H1 (cell line): ENCODE measurements around the gene CEP72. TPM values are rescaled to one million over a fixed set of nuclear protein-coding genes. Genes with fewer than 3 reads are reported as not detected.

Experiments
- CTCF ChIA-PET: fragments of 300-600 bp; sonication (Branson Sonifier 250); formaldehyde crosslinking; loops from one replicate; lab custom pipeline; 2021; ENCODE audit not compliant: partially characterized antibody; lab: Charles Lee
- POLR2A ChIA-PET: fragments of 300-600 bp; sonication (Branson Sonifier 250); formaldehyde crosslinking; loops from one replicate; lab custom pipeline; 2021; ENCODE audit warnings: inconsistent platforms; ENCODE audit not compliant: partially characterized antibody; lab: Charles Lee
- DNase-seq, 2 experiments: peaks; one replicate each; pipeline versions ENCODE4 v3.0.0 to v3.0.0-alpha.2; 2010 to 2022; ENCODE audit warnings: low spot score in 2 of 2, low read depth in 1 of 2, mixed read lengths in 1 of 2
- FAIRE-seq: peaks from 2 replicates; lab custom pipeline; 2011; peaks lifted over from hg19 to GRCh38; lab: Jason Lieb, UNC
- H2AFZ ChIP-seq: 2 replicates; pipeline ENCODE4 v1.8.1; 2012; ENCODE audit warnings: low read length, inconsistent platforms
- H2AK5ac ChIP-seq: 2 replicates; pipeline ENCODE4 v1.6.1; 2013; ENCODE audit warnings: low read depth, low read length
- H2BK120ac ChIP-seq: replicated peaks from 2 replicates; pipeline ENCODE3; 2013; ENCODE audit warnings: low read depth, low read length, inconsistent platforms
- H2BK12ac ChIP-seq: 2 replicates; pipeline ENCODE4 v1.6.1; 2013; ENCODE audit warnings: low read depth, low read length
- H2BK15ac ChIP-seq: 2 replicates; pipeline ENCODE4 v1.6.1; 2013; ENCODE audit warnings: low read length
- H2BK20ac ChIP-seq: 2 replicates; pipeline ENCODE4 v1.6.1; 2013; ENCODE audit warnings: low read length
- H2BK5ac ChIP-seq: 2 replicates; pipeline ENCODE4 v1.6.1; 2013; ENCODE audit warnings: low read depth, low read length
- H3K14ac ChIP-seq: 2 replicates; pipeline ENCODE4 v1.6.1; 2013; ENCODE audit warnings: inconsistent platforms; ENCODE audit not compliant: insufficient read length
- H3K18ac ChIP-seq: 2 replicates; pipeline ENCODE4 v1.6.1; 2013; ENCODE audit warnings: low read length; ENCODE audit errors: extremely low read depth
- H3K23ac ChIP-seq: 2 replicates; pipeline ENCODE4 v1.6.1; 2013; ENCODE audit warnings: inconsistent platforms; ENCODE audit not compliant: insufficient read length
- H3K23me2 ChIP-seq: 2 replicates; pipeline ENCODE4 v1.6.1; 2013; ENCODE audit warnings: low read depth, low read length
- H3K27ac ChIP-seq: 2 replicates; pipeline ENCODE4 v1.6.1; 2011; ENCODE audit warnings: low read depth, low read length, inconsistent platforms
- H3K27me3 ChIP-seq, 4 experiments: replicated peaks in 1 of 4; 1 replicate in 1 of 4; 2 replicates in 3 of 4; pipeline versions ENCODE4 v1.6.1 to v1.8.1; 2011 to 2013; ENCODE audit warnings: low read length in 3 of 4, mild to moderate bottlenecking in 3 of 4, inconsistent platforms in 2 of 4, mixed read lengths in 2 of 4, moderate library complexity in 1 of 4; ENCODE audit not compliant: control insufficient read depth in 3 of 4, insufficient read depth in 3 of 4; ENCODE audit errors: extremely low read depth in 1 of 4
- H3K36me3 ChIP-seq, 4 experiments: 2 replicates each; pipeline versions ENCODE4 v1.6.1 to v1.8.1; 2011 to 2013; ENCODE audit warnings: mild to moderate bottlenecking in 4 of 4, low read length in 3 of 4, moderate library complexity in 2 of 4, control low read depth in 1 of 4, inconsistent platforms in 1 of 4; ENCODE audit not compliant: insufficient read depth in 4 of 4, control insufficient read depth in 2 of 4
- H3K4ac ChIP-seq: replicated peaks from 2 replicates; pipeline ENCODE3; 2013; ENCODE audit warnings: low read length, low read depth, mixed read lengths, inconsistent platforms; ENCODE audit not compliant: insufficient read length
- H3K4me1 ChIP-seq, 4 experiments: replicated peaks in 1 of 4; 1 replicate in 1 of 4; 2 replicates in 3 of 4; pipeline versions ENCODE4 v1.6.1 to v1.8.1; 2011 to 2013; ENCODE audit warnings: low read length in 3 of 4, inconsistent platforms in 2 of 4, mixed read lengths in 1 of 4; ENCODE audit not compliant: insufficient read depth in 4 of 4, control insufficient read depth in 3 of 4
- H3K4me2 ChIP-seq, 2 experiments: 2 replicates each; pipeline versions ENCODE4 v1.6.1 to v1.8.1; 2011 to 2013; ENCODE audit warnings: low read depth in 2 of 2, low read length in 2 of 2, control low read depth in 1 of 2, inconsistent platforms in 1 of 2, mild to moderate bottlenecking in 1 of 2; ENCODE audit not compliant: insufficient read depth in 1 of 2
- H3K4me3 ChIP-seq, 4 experiments: fragments of 200-600, 300-600 bp in 1 of 4; sonication (generic), shearing (Covaris generic), sonication (Bioruptor Twin) in 1 of 4; 2 replicates each; pipeline versions ENCODE4 v1.5.1 to v1.8.1; 2011 to 2016; ENCODE audit warnings: low read length in 4 of 4, low read depth in 3 of 4, control low read depth in 2 of 4, inconsistent platforms in 2 of 4, mild to moderate bottlenecking in 2 of 4, mixed read lengths in 1 of 4, moderate library complexity in 1 of 4; ENCODE audit not compliant: insufficient read depth in 2 of 4; ENCODE audit errors: extremely low read depth in 1 of 4
- H3K56ac ChIP-seq: replicated peaks from 2 replicates; pipeline ENCODE3; 2013; ENCODE audit warnings: low read depth, mild to moderate bottlenecking, mixed read lengths, low read length, inconsistent platforms; ENCODE audit not compliant: insufficient read length
- H3K79me1 ChIP-seq: 2 replicates; pipeline ENCODE4 v1.6.1; 2013; ENCODE audit warnings: low read depth, low read length, control low read depth
- H3K79me2 ChIP-seq, 2 experiments: 2 replicates each; pipeline versions ENCODE4 v1.6.1 to v1.8.1; 2012 to 2013; ENCODE audit warnings: low read length in 2 of 2, mild to moderate bottlenecking in 2 of 2, inconsistent platforms in 1 of 2; ENCODE audit not compliant: insufficient read depth in 2 of 2, control insufficient read depth in 1 of 2
- H3K9ac ChIP-seq, 4 experiments: replicated peaks in 1 of 4; 1 replicate in 1 of 4; 2 replicates in 3 of 4; pipeline versions ENCODE4 v1.6.1 to v1.8.1; 2011 to 2013; ENCODE audit warnings: low read depth in 3 of 4, low read length in 3 of 4, control low read depth in 2 of 4, mild to moderate bottlenecking in 2 of 4, moderate library complexity in 2 of 4, inconsistent platforms in 1 of 4; ENCODE audit errors: extremely low read depth in 1 of 4
- H3K9me3 ChIP-seq, 2 experiments: 2 replicates each; pipeline versions ENCODE4 v1.6.1 to v1.8.1; 2012 to 2013; ENCODE audit warnings: mild to moderate bottlenecking in 2 of 2, moderate library complexity in 2 of 2, control low read depth in 1 of 2, inconsistent platforms in 1 of 2, low read depth in 1 of 2, low read length in 1 of 2, mixed read lengths in 1 of 2; ENCODE audit not compliant: insufficient read depth in 2 of 2
- H4K20me1 ChIP-seq, 2 experiments: replicated peaks in 1 of 2; 2 replicates each; pipeline versions ENCODE3 to v1.8.1; 2011 to 2013; ENCODE audit warnings: inconsistent platforms in 2 of 2, low read length in 2 of 2, mild to moderate bottlenecking in 1 of 2; ENCODE audit not compliant: insufficient read depth in 2 of 2, control insufficient read depth in 1 of 2
- H4K5ac ChIP-seq: 2 replicates; pipeline ENCODE4 v1.6.1; 2013; ENCODE audit warnings: low read length, low read depth, mixed read lengths, inconsistent platforms; ENCODE audit not compliant: insufficient read length
- H4K8ac ChIP-seq: 2 replicates; pipeline ENCODE4 v1.8.0; 2013; ENCODE audit warnings: mild to moderate bottlenecking, moderate library complexity, low read length, inconsistent platforms; ENCODE audit not compliant: insufficient read depth; ENCODE audit errors: extremely low read depth
- H4K91ac ChIP-seq: replicated peaks from 2 replicates; pipeline ENCODE3; 2013; ENCODE audit warnings: low read length, mixed read lengths, inconsistent platforms; ENCODE audit not compliant: insufficient read length
- ASH2L ChIP-seq: fragments of 200-600, 300-600 bp; sonication (generic); IDR thresholded peaks from one replicate; pipeline ENCODE4 v1.7.1; 2017; ENCODE audit warnings: low read length
- BCL11A ChIP-seq, 2 experiments: IDR thresholded peaks; one replicate each; pipeline ENCODE4 v1.6.1; 2011; ENCODE audit warnings: low read depth in 2 of 2, low read length in 2 of 2, mild to moderate bottlenecking in 2 of 2
- E2F6 ChIP-seq: IDR thresholded peaks from 2 replicates; pipeline ENCODE4 v1.6.1; 2012; ENCODE audit warnings: inconsistent platforms
- EZH2 ChIP-seq: fragments of 200-600 bp; sonication (generic); IDR thresholded peaks from 2 replicates; pipeline ENCODE4 v1.7.1; 2012; ENCODE audit warnings: low read depth, mild to moderate bottlenecking, moderate library complexity, low read length, inconsistent platforms; ENCODE audit not compliant: severe bottlenecking
- GTF2F1 ChIP-seq: IDR thresholded peaks from 2 replicates; pipeline ENCODE4 v1.6.1; 2012; ENCODE audit warnings: low read depth, low read length, improper control_type of control experiment, borderline replicate concordance
- HDAC6 ChIP-seq: IDR thresholded peaks from one replicate; pipeline ENCODE4 v1.7.1; 2012; ENCODE audit warnings: low read depth, mild to moderate bottlenecking, inconsistent platforms, low read length, moderate library complexity
- JUN ChIP-seq: IDR thresholded peaks from 2 replicates; pipeline ENCODE4 v1.6.1; 2011; ENCODE audit warnings: low read depth, mild to moderate bottlenecking, improper control_type of control experiment, low read length
- MAFK ChIP-seq: IDR thresholded peaks from 2 replicates; pipeline ENCODE4 v1.6.1; 2012; ENCODE audit warnings: low read depth, mild to moderate bottlenecking, improper control_type of control experiment, low read length
- NRF1 ChIP-seq: IDR thresholded peaks from 2 replicates; pipeline ENCODE4 v1.6.1; 2011; ENCODE audit warnings: mild to moderate bottlenecking, low read depth, low read length, improper control_type of control experiment
- RBBP5 ChIP-seq: IDR thresholded peaks from 2 replicates; pipeline ENCODE4 v1.7.1; 2012; ENCODE audit warnings: low read depth, mild to moderate bottlenecking, inconsistent platforms, low read length, moderate library complexity, borderline replicate concordance
- SAP30 ChIP-seq: fragments of 300-600 bp; sonication (generic); IDR thresholded peaks from 2 replicates; pipeline ENCODE4 v1.7.1; 2012; ENCODE audit warnings: low read length, moderate library complexity, mild to moderate bottlenecking, inconsistent platforms; ENCODE audit not compliant: insufficient read depth, insufficient replicate concordance
- TAF7 ChIP-seq: optimal IDR thresholded peaks from 2 replicates; pipeline ENCODE3; 2011; ENCODE audit warnings: low read depth, mild to moderate bottlenecking, inconsistent platforms, low read length, moderate library complexity, borderline replicate concordance
- TCF12 ChIP-seq: IDR thresholded peaks from 2 replicates; pipeline ENCODE4 v1.6.1; 2011; ENCODE audit warnings: low read depth, mild to moderate bottlenecking, low read length
- WGBS, 2 experiments: shearing (Covaris generic) in 1 of 2; methylation state at CpG; one replicate each; pipeline versions ENCODE4 v1.1.6 to v1.1.7; 2013 to 2015; ENCODE audit warnings: low lambda C conversion rate in 2 of 2, mixed read lengths in 2 of 2, inconsistent platforms in 1 of 2, low coverage in 1 of 2, missing lambda C conversion rate in 1 of 2; ENCODE audit not compliant: insufficient replicate concordance in 2 of 2, insufficient coverage in 1 of 2, insufficient read length in 1 of 2; ENCODE audit errors: extremely low coverage in 1 of 2, missing lambda C conversion rate in 1 of 2; 5-methylcytosine and 5-hydroxymethylcytosine counted together
- polyA plus RNA-seq, 7 experiments: library from polyadenylated mRNA; depleted of rRNA in 3 of 7; stranded (reverse) in 5 of 7; unstranded in 2 of 7; fragments of >200 nt in 5 of 7; fragments of 200-250 nt in 2 of 7; gene quantifications; 1 replicate in 5 of 7; 2 replicates in 1 of 7; 4 replicates in 1 of 7; pipeline versions ENCODE4 v1.2.1 to v1.2.3, GENCODE V29; 2011 to 2013; ENCODE audit warnings: missing spikeins in 2 of 7, mixed read lengths in 2 of 7
- total RNA-seq: library from RNA; stranded (reverse); fragmentation: NEBNext Ultra II Directional; extraction: Animal tissue kit (Norgen Biotek cat#: 25700); gene quantifications from 2 replicates; pipeline ENCODE4 v1.2.1, GENCODE V29; 2021

The CEP72 gene
- total and polyA plus RNA-seq, 2 of the 8 experiments (the other 6 are each of a cell fraction or from before 2014, with no cell fraction given) = 13.1 to 19.6 TPM

- Histone ChIP-seq H2BK12ac (no peak overlapping the region), H3K9ac (no peak overlapping the region), H3K27me3 (no peaks in the 10 kb centered on the region), H2BK20ac (no peak overlapping the region), H4K91ac (no peak overlapping the region), H3K18ac (no peak overlapping the region), H4K5ac (no peak overlapping the region), H3K56ac (no peak overlapping the region), H4K8ac (no peak overlapping the region), H2BK5ac (no peak overlapping the region), H3K4me1 (no peaks in the 10 kb centered on the region), H4K20me1 (peaks cover 0 to 5% of the 10 kb centered on the region in 2 experiments), H2BK15ac (no peak overlapping the region), H3K4me2 (no peak overlapping the region), H3K23me2 (no peaks in the 10 kb centered on the region), H3K36me3 (peaks cover 20 to 45% (median 38%) of the 10 kb centered on the region in 4 experiments), H3K79me1 (peaks cover 3% of the 10 kb centered on the region; the same call in 1 of the 2 replicates), H2AFZ (no peak overlapping the region), H3K23ac (no peak overlapping the region), H3K4me3 (no peak overlapping the region), H3K27ac (no peak overlapping the region), H2BK120ac (no peak overlapping the region), H3K4ac (no peak overlapping the region), H3K79me2 (no peaks in the 10 kb centered on the region; a peak in 1 of 4 replicates), H3K14ac (no peak overlapping the region), H2AK5ac (no peak overlapping the region), H3K9me3 (peaks cover 5 to 12% of the 10 kb centered on the region in 2 experiments; a peak in 3 of 4 replicates)
- POLR2A ChIA-PET = no interaction called here
- WGBS, 2 experiments = 91% methylated on average over 12 of the region's 13 CpGs; no CpG with 5 or more reads in 1 of the 2 experiments
- CTCF ChIA-PET = interaction anchor here (1.6 kb wide), 1 partner anchor 13 kb away, joined by 4 read pairs; no protein-coding TSS in a partner anchor
- FAIRE-seq = no peak
- DNase-seq = no peak
- TF ChIP-seq BCL11A (IDR thresholded peaks at IDR 0.05; ENCODE audit: low read depth in 2 of 2, low read length in 2 of 2) (no peak), MAFK (no peak), JUN (no peak), E2F6 (no peak), TCF12 (no peak), SAP30 (no peak), TAF7 (no peak), RBBP5 (no peak), EZH2 (no peak), ASH2L (no peak), NRF1 (no peak), HDAC6 (no peak), GTF2F1 (no peak)
These were observed 33.3 kb downstream of the CEP72 start for GRCh38 chr5:645421-645820.
